GM12873 (cell line): ENCODE measurements around the gene NGB.

Source experiments
- TF ChIP-seq, protein P1 (sequence below): IDR thresholded peaks from 2 replicates; pipeline ENCODE4 v1.5.1; 2012; ENCODE audit warnings: low read depth, mild to moderate bottlenecking, moderate library complexity, low read length, control low read depth; ENCODE audit not compliant: insufficient read depth; ENCODE audit errors: missing control alignments

The NGB gene

DNA sequence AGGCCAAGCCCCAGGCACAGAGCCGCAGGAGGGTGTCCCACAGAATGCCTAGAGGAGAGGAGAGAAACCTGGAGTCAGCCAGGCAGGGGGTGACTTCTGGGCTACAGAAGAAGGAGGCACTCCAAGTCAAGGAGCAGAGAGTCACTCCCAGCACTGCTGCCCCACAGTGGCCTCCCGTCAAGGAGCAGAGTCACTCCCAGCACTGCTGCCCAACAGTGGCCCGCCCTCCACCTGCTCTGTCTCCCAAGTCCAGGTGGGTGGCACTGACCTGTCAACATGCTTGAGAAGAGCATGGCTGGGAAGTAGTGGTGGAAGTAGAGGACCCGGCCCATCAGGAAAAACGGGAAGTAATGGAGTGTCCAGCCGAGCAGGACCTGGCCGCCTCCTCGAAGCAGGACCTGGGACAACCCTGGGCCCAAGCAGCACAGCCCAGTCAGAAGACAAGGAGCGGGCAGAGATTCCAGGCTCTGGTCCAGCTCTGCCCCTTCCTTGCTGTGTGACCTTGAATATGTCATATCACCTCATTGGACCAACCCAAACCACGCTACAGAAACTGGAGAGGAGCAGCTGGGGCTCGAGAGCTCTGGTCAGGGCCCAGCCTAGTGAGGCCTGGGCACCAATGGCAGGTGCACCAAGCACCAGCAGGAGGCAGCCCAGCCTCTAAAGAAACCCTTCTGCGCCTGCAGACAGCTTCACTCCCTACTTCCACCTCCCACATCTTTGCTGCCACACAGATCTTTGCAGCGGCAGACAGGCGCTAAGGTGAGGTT lies 7.6 kb upstream of the NGB start:
- TF ChIP-seq, protein P1, sequence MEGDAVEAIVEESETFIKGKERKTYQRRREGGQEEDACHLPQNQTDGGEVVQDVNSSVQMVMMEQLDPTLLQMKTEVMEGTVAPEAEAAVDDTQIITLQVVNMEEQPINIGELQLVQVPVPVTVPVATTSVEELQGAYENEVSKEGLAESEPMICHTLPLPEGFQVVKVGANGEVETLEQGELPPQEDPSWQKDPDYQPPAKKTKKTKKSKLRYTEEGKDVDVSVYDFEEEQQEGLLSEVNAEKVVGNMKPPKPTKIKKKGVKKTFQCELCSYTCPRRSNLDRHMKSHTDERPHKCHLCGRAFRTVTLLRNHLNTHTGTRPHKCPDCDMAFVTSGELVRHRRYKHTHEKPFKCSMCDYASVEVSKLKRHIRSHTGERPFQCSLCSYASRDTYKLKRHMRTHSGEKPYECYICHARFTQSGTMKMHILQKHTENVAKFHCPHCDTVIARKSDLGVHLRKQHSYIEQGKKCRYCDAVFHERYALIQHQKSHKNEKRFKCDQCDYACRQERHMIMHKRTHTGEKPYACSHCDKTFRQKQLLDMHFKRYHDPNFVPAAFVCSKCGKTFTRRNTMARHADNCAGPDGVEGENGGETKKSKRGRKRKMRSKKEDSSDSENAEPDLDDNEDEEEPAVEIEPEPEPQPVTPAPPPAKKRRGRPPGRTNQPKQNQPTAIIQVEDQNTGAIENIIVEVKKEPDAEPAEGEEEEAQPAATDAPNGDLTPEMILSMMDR = peak; percentile 28

DNA sequence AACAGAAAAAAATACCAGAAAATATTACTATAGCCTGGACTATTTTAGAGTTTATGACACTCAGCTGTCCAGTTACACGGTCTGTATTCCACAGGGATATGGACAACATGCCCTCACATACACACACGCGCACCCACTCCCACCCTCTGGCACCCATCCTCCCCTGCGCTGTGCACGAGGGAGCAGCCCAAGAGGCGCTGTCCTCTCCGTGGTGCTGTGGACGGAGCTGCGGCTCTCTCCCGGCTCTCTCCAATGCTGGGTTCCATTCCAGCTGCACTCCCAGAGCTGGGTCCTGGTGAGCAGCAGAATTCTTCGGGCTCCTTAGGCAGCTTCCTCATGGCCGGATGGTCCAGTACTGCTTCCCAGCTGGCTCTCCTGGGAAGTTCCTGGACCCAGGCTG lies 6.0 kb upstream of the NGB start:
- TF ChIP-seq, protein P1 = no peak

DNA sequence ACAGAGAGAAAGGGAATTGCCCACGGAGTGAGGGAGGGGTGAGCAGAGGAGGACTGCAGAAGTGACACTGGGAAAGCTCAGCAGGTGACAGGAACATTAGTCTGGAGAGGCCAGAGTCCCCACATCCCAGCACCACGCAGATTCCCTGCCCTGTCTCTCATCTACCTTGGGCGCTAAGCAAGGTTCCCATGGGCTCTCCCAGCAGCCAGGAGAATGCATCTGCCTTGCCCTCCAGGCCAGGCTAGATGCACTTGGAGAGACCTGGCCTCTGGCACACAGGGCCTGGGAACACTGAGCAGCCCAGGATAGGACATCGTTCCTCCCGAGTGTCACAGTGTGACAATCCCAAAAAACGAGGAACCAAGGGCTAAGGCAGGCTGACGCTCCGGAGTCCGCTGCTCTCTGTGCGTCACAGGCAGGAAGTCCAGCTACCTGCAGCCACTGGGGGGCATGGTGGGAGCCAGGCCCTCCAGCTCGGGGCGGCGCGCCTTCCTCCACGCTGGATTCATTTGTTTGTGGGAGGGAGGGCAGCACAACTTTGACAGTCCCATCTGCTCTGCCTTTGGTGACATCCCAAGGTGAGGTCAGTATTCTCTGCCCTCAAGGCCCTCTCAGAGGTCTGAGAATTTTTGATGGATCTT lies 5.4 kb upstream of the NGB start:
- TF ChIP-seq, protein P1 = no peak

DNA sequence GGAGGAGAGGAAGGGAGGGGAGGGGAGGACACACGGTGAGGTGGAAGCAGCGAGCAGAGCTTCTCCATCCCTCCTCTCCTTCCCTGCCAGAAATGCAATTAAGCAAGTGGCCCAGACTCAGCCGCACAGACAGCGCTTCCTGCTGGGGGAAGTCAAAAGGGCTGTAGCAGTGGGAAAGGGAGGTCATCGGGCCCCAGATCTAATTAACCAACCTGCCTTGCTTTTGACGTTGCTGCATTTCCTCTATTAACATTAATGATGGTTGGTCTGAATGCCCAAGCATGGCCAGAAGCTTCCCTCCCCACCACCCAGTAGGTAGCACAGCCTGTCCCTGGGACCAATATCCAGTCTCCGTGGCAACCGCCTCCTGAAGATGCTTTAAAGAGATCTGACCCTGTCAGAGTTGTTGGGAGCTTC lies 4.6 kb upstream of the NGB start:
- TF ChIP-seq, protein P1 = no peak

DNA sequence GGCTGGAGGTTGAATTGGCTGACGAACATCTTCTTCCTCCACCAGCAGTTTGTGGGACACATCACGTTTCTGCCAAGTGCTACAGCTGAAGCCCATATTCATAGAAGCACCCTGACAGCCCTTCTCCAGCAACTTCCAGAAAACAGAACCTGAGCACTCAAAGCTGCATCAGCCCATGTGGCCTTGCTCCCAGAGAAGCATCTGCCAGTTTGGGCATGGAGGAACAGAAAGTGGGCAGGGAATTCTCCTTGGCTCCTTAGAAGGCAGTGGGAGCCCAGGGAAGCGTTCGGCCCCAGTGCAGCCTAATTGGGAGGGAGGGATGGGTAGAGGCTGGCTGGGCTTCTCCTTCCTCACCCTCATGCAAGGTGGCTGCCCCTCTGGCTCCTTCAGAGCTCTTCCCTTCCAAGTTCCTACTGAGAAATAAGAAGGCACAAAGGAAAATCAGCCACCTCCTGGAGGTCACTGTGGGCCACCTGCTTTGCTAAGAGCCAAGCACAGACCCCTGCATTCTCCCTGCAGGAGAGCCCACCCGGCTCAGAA lies 4.1 kb upstream of the NGB start:
- TF ChIP-seq, protein P1 = no peak

DNA sequence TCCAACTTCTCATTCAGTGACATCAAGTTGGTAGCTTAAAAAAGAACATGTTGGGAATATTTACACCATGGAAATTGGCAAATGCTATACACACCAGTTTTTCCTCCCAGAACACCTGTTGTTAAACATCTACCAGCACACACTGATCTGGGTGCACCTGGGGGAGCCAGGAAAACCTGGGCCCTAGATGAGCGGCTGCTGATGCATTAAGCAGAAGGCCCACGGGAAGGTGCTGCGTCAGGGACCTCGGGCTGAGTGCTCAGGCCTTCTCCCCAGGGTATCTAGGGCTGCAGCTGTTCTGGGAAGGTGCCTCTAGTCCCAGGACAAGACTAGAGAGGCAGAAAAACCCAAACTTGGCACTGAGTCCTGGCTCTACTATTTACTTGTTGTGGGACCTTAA lies 2.8 kb upstream of the NGB start:
- TF ChIP-seq, protein P1 = no peak

DNA sequence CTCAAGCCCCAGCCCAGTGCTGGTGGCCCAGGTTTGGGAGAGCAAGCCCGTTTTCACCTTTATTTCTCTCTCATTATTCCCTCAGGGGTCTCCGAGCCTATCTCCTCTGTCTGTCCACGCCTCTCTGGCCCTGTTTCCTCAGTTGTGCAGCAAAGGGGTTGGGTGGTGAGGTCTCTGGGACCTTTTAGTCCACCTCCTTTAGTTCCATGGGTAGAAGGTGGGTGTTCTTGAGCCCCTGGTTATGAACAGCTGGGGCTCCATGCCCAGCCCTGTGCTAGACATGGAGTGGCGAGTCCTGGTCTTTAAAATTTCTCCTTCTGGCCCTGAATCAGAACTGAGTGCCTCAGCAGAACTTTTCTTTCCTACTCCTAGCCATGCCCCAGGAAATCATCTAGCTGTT lies 1.3 kb upstream of the NGB start:
- TF ChIP-seq, protein P1 = no peak
